Epithelial cell of proximal tubule (primary cell): Measurements from ENCODE around the gene NECTIN1. TPM values are rescaled to one million over a fixed set of nuclear protein-coding genes. Genes with fewer than 3 reads are reported as not detected.

ENCODE experiments used
- DNase-seq: peaks from one replicate; pipeline ENCODE4 v3.0.0-alpha.2; 2011; ENCODE audit warnings: low read depth
- H3K4me3 ChIP-seq: 2 replicates; pipeline ENCODE4 v1.5.1; 2011; ENCODE audit warnings: low read depth, mild to moderate bottlenecking, low read length
- CTCF ChIP-seq: conservative IDR thresholded peaks from 2 replicates; pipeline ENCODE4 v1.5.1; 2012; ENCODE audit warnings: low read depth, mild to moderate bottlenecking, low read length
- total RNA-seq: library from RNA; depleted of rRNA; stranded (reverse); fragments of >200 nt; gene quantifications from 2 replicates; pipeline ENCODE4 v1.2.3, GENCODE V29; 2015

The NECTIN1 gene
- total RNA-seq, 1 donor from 2014 or later: 4.7 TPM

- DNase-seq: no peak
- H3K4me3 ChIP-seq: no peak overlapping the region
- TF ChIP-seq CTCF: no peak
Measured at GRCh38 chr11:119749006-119749565, 20.1 kb upstream of the NECTIN1 start.

- no peak for DNase-seq
- no peak overlapping the region for H3K4me3 ChIP-seq
- TF ChIP-seq CTCF: no peak
Measured at GRCh38 chr11:119747868-119748660, 19.1 kb upstream of the NECTIN1 start.

GRCh38 chr11:119745776-119746535, 17.0 kb upstream of the NECTIN1 start:
- TF ChIP-seq CTCF: no peak
- DNase-seq: no peak
- H3K4me3 ChIP-seq: no peak overlapping the region

GRCh38 chr11:119745112-119745511, 16.1 kb upstream of the NECTIN1 start:
- TF ChIP-seq CTCF: no peak
- no peak for DNase-seq
- H3K4me3 ChIP-seq: no peak overlapping the region

GRCh38 chr11:119744577-119744976, 15.6 kb upstream of the NECTIN1 start:
- TF ChIP-seq CTCF: no peak
- H3K4me3 ChIP-seq: no peak overlapping the region

GRCh38 chr11:119743006-119743405, 14.0 kb upstream of the NECTIN1 start:
- DNase-seq: no peak
- no peak for TF ChIP-seq CTCF
- H3K4me3 ChIP-seq: no peak overlapping the region

More at GRCh38 chr11:119744577-119744976, 15.6 kb upstream of the NECTIN1 start:
- no peak for DNase-seq
